ENCODE measurements around the gene PIK3AP1.

PIK3AP1 gene

DNA sequence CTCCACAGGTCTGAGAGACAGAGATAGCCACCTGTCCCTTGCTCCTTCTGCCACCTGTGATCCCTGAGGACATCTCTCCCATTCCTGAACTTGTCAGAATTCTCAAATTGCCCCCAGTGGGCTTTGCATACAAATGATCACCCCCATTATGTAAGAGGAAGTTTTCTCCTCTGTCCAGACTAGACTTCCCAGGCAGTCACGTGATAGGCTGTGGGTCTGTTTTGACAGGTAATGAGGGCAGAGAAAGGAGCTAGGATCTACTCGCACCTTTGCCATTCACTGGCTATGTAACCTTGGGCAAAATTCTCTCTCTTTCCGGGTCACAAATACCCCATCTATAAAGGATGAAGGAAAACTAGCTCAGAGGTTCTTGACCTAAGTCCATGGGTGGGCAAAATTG, 112.1 kb downstream of the PIK3AP1 start:
- Histone ChIP-seq H3K4me1 (ENCODE audit: insufficient read depth, poor library complexity, severe bottlenecking) (no peaks in the 10 kb centered on the region), H3K36me3 (ENCODE audit: low read depth) (no peaks in the 10 kb centered on the region), H3K27me3 (ENCODE audit: insufficient read depth, poor library complexity, severe bottlenecking) (no peaks in the 10 kb centered on the region), H3K4me3 (ENCODE audit: severe bottlenecking) (no peak overlapping the region), H3K27ac (ENCODE audit: poor library complexity, severe bottlenecking) (no peak overlapping the region), H3K9me3 (ENCODE audit: severe bottlenecking) (no peaks in the 10 kb centered on the region)
- ATAC-seq (ENCODE audit: low read depth) = no peak
- TF ChIP-seq, protein P1, sequence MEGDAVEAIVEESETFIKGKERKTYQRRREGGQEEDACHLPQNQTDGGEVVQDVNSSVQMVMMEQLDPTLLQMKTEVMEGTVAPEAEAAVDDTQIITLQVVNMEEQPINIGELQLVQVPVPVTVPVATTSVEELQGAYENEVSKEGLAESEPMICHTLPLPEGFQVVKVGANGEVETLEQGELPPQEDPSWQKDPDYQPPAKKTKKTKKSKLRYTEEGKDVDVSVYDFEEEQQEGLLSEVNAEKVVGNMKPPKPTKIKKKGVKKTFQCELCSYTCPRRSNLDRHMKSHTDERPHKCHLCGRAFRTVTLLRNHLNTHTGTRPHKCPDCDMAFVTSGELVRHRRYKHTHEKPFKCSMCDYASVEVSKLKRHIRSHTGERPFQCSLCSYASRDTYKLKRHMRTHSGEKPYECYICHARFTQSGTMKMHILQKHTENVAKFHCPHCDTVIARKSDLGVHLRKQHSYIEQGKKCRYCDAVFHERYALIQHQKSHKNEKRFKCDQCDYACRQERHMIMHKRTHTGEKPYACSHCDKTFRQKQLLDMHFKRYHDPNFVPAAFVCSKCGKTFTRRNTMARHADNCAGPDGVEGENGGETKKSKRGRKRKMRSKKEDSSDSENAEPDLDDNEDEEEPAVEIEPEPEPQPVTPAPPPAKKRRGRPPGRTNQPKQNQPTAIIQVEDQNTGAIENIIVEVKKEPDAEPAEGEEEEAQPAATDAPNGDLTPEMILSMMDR (IDR thresholded peaks at IDR 0.05; ENCODE audit: poor library complexity, severe bottlenecking) = no peak
- no peak for DNase-seq (ENCODE audit: low spot score)

DNA sequence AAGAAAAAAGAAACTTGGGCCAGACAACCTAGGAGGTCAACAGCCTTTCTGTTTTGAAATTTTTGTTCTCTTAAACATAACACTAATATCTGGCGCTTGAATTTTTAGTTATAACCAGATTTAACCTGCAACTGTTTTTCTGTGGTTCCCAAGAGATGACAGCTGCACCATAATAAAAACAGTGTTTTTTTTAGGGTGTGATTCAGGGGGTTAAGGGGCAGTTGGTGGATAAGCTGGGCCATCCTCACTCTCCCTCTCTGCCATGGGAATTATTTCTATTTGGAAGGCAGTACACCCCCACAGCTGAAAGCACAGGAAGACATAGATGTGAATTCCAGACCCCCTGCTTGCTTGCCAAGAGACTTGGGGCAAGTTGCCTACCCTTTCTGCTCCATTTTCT, 113.4 kb downstream of the PIK3AP1 start:
- H3K9me3 ChIP-seq (ENCODE audit: severe bottlenecking) = no peaks in the 10 kb centered on the region
- no peaks in the 10 kb centered on the region for H3K27me3 ChIP-seq (ENCODE audit: insufficient read depth, poor library complexity, severe bottlenecking)
- H3K36me3 ChIP-seq (ENCODE audit: low read depth) = no peaks in the 10 kb centered on the region
- DNase-seq (ENCODE audit: low spot score) (no peak), ATAC-seq (ENCODE audit: low read depth) (no peak)
- no peak overlapping the region for H3K27ac ChIP-seq (ENCODE audit: poor library complexity, severe bottlenecking)
- H3K4me3 ChIP-seq (ENCODE audit: severe bottlenecking) = no peak overlapping the region
- TF ChIP-seq, protein P1 (IDR thresholded peaks at IDR 0.05; ENCODE audit: poor library complexity, severe bottlenecking) = no peak
- H3K4me1 ChIP-seq (ENCODE audit: insufficient read depth, poor library complexity, severe bottlenecking) = no peaks in the 10 kb centered on the region

DNA sequence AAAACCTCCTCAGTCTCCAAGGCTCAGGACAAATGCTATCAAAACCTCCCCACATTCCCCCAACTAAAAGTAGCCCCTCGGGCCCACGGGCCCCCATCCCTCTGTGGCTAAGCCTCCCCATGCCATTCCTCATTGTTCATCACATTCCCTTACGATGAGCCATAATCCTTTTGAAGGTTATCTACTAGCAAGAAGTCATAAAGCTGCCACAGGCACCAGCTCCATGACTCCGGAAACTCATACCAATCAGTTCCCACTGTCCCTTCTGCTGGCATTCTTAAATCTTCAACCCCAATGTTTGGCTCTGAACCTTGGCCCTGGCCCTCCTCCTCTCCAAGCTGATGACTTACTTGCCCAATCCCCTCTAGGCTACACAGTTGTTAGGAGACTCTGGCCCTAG, 114.1 kb downstream of the PIK3AP1 start:
- no peak overlapping the region for H3K27ac ChIP-seq (ENCODE audit: poor library complexity, severe bottlenecking)
- no peaks in the 10 kb centered on the region for H3K9me3 ChIP-seq (ENCODE audit: severe bottlenecking)
- no peak overlapping the region for H3K4me3 ChIP-seq (ENCODE audit: severe bottlenecking)
- H3K27me3 ChIP-seq (ENCODE audit: insufficient read depth, poor library complexity, severe bottlenecking) = no peaks in the 10 kb centered on the region
- H3K36me3 ChIP-seq (ENCODE audit: low read depth) = no peaks in the 10 kb centered on the region
- H3K4me1 ChIP-seq (ENCODE audit: insufficient read depth, poor library complexity, severe bottlenecking) = no peaks in the 10 kb centered on the region
- ATAC-seq (ENCODE audit: low read depth) (peak; percentile 50; the same call in 1 of the 3 replicates), DNase-seq (ENCODE audit: low spot score) (no peak)
- TF ChIP-seq, protein P1 (IDR thresholded peaks at IDR 0.05; ENCODE audit: poor library complexity, severe bottlenecking) = no peak

DNA sequence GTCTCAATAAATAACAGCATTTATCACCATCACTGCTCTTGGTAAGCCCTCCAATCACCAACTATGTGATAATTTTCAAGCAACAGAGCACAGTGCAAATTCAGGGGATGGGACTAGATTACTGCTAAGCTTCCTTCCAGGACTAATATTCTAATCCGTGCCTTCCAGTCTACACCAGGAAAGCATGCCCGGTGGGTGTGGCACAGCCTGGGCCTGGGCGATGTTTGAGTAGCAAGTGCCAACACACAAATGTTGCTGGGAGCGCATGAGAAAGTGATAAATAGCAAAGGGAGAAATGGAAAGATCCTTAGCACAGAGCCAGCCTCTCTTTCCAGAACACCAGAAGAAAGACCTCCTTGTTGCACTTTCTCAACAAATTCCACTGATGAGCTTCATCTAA, 120.0 kb downstream of the PIK3AP1 start:
- no peaks in the 10 kb centered on the region for H3K36me3 ChIP-seq (ENCODE audit: low read depth)
- no peaks in the 10 kb centered on the region for H3K4me1 ChIP-seq (ENCODE audit: insufficient read depth, poor library complexity, severe bottlenecking)
- TF ChIP-seq, protein P1 (IDR thresholded peaks at IDR 0.05; ENCODE audit: poor library complexity, severe bottlenecking) = no peak
- no peaks in the 10 kb centered on the region for H3K27me3 ChIP-seq (ENCODE audit: insufficient read depth, poor library complexity, severe bottlenecking)
- no peak overlapping the region for H3K4me3 ChIP-seq (ENCODE audit: severe bottlenecking)
- no peaks in the 10 kb centered on the region for H3K9me3 ChIP-seq (ENCODE audit: severe bottlenecking)
- DNase-seq (ENCODE audit: low spot score) = no peak
- no peak overlapping the region for H3K27ac ChIP-seq (ENCODE audit: poor library complexity, severe bottlenecking)
- ATAC-seq (ENCODE audit: low read depth) = no peak

DNA sequence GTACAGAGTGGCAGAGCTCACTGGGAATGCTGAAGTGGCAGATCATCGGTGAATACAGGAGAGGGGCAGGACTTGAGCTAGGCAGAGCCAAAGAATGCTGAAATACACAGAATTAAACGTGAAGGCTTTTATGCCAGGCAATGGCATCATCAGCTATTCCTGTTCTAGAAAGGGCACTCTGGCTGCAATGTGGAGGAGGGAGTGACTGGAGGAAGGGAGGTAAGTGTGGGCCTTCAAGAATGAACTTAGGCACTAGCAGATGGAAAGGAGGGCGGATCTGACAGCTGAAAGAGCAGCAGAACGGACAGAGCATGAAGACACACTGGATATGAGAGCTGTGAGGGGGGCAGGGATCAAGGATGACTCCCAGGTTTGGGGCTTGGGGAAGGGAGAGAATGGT, 121.5 kb downstream of the PIK3AP1 start:
- no peaks in the 10 kb centered on the region for H3K9me3 ChIP-seq (ENCODE audit: severe bottlenecking)
- DNase-seq (ENCODE audit: low spot score) (no peak), ATAC-seq (ENCODE audit: low read depth) (no peak)
- no peak overlapping the region for H3K27ac ChIP-seq (ENCODE audit: poor library complexity, severe bottlenecking)
- H3K27me3 ChIP-seq (ENCODE audit: insufficient read depth, poor library complexity, severe bottlenecking) = no peaks in the 10 kb centered on the region
- no peaks in the 10 kb centered on the region for H3K36me3 ChIP-seq (ENCODE audit: low read depth)
- H3K4me1 ChIP-seq (ENCODE audit: insufficient read depth, poor library complexity, severe bottlenecking) = no peaks in the 10 kb centered on the region
- no peak overlapping the region for H3K4me3 ChIP-seq (ENCODE audit: severe bottlenecking)
- TF ChIP-seq, protein P1 (IDR thresholded peaks at IDR 0.05; ENCODE audit: poor library complexity, severe bottlenecking) = no peak
